ENCODE data around the gene MYBPC1. TPM values are rescaled to one million over a fixed set of nuclear protein-coding genes. Genes with fewer than 3 reads are reported as not detected.

MYBPC1 gene
- total and polyA plus RNA-seq, 2 of the 13 experiments (the other 11 are each of a cell fraction or from before 2014, with no cell fraction given) = 0.31 to 0.53 TPM

GRCh38 chr12:101697930-101698799, 103.4 kb downstream of the MYBPC1 start (continued):
- TF ChIP-seq NONO (IDR thresholded peaks at IDR 0.05) (no peak), NONO (CRISPR knock-in tag; conservative IDR thresholded peaks at IDR 0.05) (peak; percentile 62; the same call in 1 of the 2 replicates), ZMYM4 (CRISPR knock-in tag; IDR thresholded peaks at IDR 0.05) (peak; percentile 52), TSC22D2 (CRISPR knock-in tag; IDR thresholded peaks at IDR 0.05; ENCODE audit: borderline replicate concordance) (no peak), CREM (IDR thresholded peaks at IDR 0.05) (peak; percentile 22; the same call in 1 of the 2 replicates), CREM (CRISPR knock-in tag; IDR thresholded peaks at IDR 0.05) (no peak), NFKB2 (CRISPR knock-in tag; IDR thresholded peaks at IDR 0.05; ENCODE audit: borderline replicate concordance) (peak; percentile 20; the same call in 1 of the 2 replicates), NFRKB (IDR thresholded peaks at IDR 0.05) (no peak), ZNF225 (CRISPR knock-in tag; IDR thresholded peaks at IDR 0.05) (0 out of 2 replicates have a peak, but pooled peaks have one; percentile 59), ZNF777 (CRISPR knock-in tag; IDR thresholded peaks at IDR 0.05) (peak; percentile 29; the same call in 1 of the 2 replicates), ZNF274 (CRISPR knock-in tag; IDR thresholded peaks at IDR 0.05) (peak; percentile 69; the same call in 1 of the 2 replicates), PPARG (CRISPR knock-in tag; conservative IDR thresholded peaks at IDR 0.05) (peak; percentile 17; the same call in 1 of the 2 replicates), ZNF672 (CRISPR knock-in tag; IDR thresholded peaks at IDR 0.05) (peak; percentile 73; the same call in 1 of the 2 replicates), NFIC (IDR thresholded peaks at IDR 0.05; ENCODE audit: low read length) (no peak), ZFP82 (CRISPR knock-in tag; IDR thresholded peaks at IDR 0.05; ENCODE audit: borderline replicate concordance) (peak; percentile 72; the same call in 1 of the 2 replicates), ZNF839 (CRISPR knock-in tag; IDR thresholded peaks at IDR 0.05; ENCODE audit: borderline replicate concordance) (no peak), ERF (CRISPR knock-in tag; IDR thresholded peaks at IDR 0.05) (no peak), ZBTB38 (CRISPR knock-in tag; IDR thresholded peaks at IDR 0.05) (0 out of 2 replicates have a peak, but pooled peaks have one; percentile 35), TBX2 (CRISPR knock-in tag; IDR thresholded peaks at IDR 0.05; ENCODE audit: borderline replicate concordance) (peak; percentile 23; the same call in 1 of the 2 replicates), HNF4A (CRISPR knock-in tag; IDR thresholded peaks at IDR 0.05) (peak; percentile 17; the same call in 1 of the 2 replicates), ARID2 (CRISPR knock-in tag; IDR thresholded peaks at IDR 0.05; ENCODE audit: borderline replicate concordance) (no peak), GPN1 (CRISPR knock-in tag; IDR thresholded peaks at IDR 0.05; ENCODE audit: borderline replicate concordance) (no peak), ZFP36 (IDR thresholded peaks at IDR 0.05; ENCODE audit: borderline replicate concordance, low read depth, low read length, partially characterized antibody) (no peak), DMAP1 (CRISPR knock-in tag; IDR thresholded peaks at IDR 0.05) (peak; percentile 36; the same call in 1 of the 2 replicates), ZNF772 (CRISPR knock-in tag; IDR thresholded peaks at IDR 0.05) (0 out of 2 replicates have a peak, but pooled peaks have one; percentile 26)
- TF ChIP-seq, protein P1, sequence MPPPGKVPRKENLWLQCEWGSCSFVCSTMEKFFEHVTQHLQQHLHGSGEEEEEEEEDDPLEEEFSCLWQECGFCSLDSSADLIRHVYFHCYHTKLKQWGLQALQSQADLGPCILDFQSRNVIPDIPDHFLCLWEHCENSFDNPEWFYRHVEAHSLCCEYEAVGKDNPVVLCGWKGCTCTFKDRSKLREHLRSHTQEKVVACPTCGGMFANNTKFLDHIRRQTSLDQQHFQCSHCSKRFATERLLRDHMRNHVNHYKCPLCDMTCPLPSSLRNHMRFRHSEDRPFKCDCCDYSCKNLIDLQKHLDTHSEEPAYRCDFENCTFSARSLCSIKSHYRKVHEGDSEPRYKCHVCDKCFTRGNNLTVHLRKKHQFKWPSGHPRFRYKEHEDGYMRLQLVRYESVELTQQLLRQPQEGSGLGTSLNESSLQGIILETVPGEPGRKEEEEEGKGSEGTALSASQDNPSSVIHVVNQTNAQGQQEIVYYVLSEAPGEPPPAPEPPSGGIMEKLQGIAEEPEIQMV (CRISPR knock-in tag; IDR thresholded peaks at IDR 0.05; ENCODE audit: low read depth) = 0 out of 2 replicates have a peak, but pooled peaks have one; percentile 35
- TF ChIP-seq, protein P2, sequence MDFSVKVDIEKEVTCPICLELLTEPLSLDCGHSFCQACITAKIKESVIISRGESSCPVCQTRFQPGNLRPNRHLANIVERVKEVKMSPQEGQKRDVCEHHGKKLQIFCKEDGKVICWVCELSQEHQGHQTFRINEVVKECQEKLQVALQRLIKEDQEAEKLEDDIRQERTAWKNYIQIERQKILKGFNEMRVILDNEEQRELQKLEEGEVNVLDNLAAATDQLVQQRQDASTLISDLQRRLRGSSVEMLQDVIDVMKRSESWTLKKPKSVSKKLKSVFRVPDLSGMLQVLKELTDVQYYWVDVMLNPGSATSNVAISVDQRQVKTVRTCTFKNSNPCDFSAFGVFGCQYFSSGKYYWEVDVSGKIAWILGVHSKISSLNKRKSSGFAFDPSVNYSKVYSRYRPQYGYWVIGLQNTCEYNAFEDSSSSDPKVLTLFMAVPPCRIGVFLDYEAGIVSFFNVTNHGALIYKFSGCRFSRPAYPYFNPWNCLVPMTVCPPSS (IDR thresholded peaks at IDR 0.05) = no peak
- TF ChIP-seq, protein P3, sequence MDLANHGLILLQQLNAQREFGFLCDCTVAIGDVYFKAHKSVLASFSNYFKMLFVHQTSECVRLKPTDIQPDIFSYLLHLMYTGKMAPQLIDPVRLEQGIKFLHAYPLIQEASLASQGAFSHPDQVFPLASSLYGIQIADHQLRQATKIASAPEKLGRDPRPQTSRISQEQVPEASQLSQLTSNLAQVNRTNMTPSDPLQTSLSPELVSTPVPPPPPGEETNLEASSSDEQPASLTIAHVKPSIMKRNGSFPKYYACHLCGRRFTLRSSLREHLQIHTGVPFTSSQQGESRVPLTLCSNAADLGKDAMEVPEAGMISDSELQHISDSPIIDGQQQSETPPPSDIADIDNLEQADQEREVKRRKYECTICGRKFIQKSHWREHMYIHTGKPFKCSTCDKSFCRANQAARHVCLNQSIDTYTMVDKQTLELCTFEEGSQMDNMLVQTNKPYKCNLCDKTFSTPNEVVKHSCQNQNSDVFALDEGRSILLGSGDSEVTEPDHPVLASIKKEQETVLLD (CRISPR knock-in tag; IDR thresholded peaks at IDR 0.05; ENCODE audit: low read depth) = no peak
